IPS DF 6.9 (cell line): Measurements from ENCODE around the gene GRK5.

Experiments
- DNase-seq: peaks from one replicate; pipeline ENCODE4 v3.0.0-alpha.2; 2013; ENCODE audit warnings: low read depth, low spot score
- H3K27ac ChIP-seq: one replicate; pipeline ENCODE4 v1.5.1; 2013; ENCODE audit warnings: low read length, control low read depth
- H3K27me3 ChIP-seq: 2 replicates; pipeline ENCODE4 v1.6.1; 2013; ENCODE audit warnings: mild to moderate bottlenecking, low read length; ENCODE audit not compliant: control insufficient read depth, insufficient read depth
- H3K36me3 ChIP-seq: 2 replicates; pipeline ENCODE4 v1.6.1; 2013; ENCODE audit warnings: low read length; ENCODE audit not compliant: control insufficient read depth, insufficient read depth
- H3K4me1 ChIP-seq: 2 replicates; pipeline ENCODE4 v1.6.1; 2013; ENCODE audit warnings: low read length; ENCODE audit not compliant: control insufficient read depth, insufficient read depth
- H3K4me3 ChIP-seq: 2 replicates; pipeline ENCODE4 v1.5.1; 2013; ENCODE audit warnings: mild to moderate bottlenecking, low read length
- H3K9me3 ChIP-seq: 2 replicates; pipeline ENCODE4 v1.6.1; 2013; ENCODE audit warnings: low read length, inconsistent platforms; ENCODE audit not compliant: control insufficient read depth, insufficient read depth
- WGBS: extraction: QIAGEN DNeasy Blood & Tissue Kit; methylation state at CpG from one replicate; pipeline ENCODE4 v1.1.7; 2013; ENCODE audit warnings: mixed read lengths, missing lambda C conversion rate; ENCODE audit not compliant: insufficient read length, insufficient coverage; 5-methylcytosine and 5-hydroxymethylcytosine counted together

GRK5 gene

DNA sequence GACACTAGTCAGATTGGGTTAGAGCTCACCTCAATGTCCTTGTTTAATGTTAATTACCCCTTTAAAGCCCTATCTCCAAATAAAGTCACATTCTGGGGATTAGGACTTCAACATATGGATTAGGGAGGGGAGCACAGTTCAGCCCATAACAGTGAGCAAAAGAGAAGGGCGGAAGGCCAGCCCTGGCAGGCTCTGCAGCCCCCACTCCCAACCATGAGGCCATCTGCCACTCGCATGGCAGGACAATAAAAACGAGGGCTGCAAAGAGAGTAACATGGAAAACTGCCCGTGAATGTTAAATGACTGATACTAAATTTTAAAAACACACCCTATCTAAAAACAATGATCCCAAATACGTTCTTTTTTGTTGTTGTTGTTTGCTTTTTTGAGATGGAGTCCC lies 296.4 kb downstream of the GRK5 start:
- H3K36me3 ChIP-seq: no peaks in the 10 kb centered on the region
- H3K4me3 ChIP-seq: no peak overlapping the region
- 0 out of 2 replicates have a peak, but pooled peaks cover 1% of the 10 kb centered on the region for H3K4me1 ChIP-seq
- no peak overlapping the region for H3K27ac ChIP-seq
- no CpG with 5 or more reads among the region's 5 CpGs for WGBS
- no peaks in the 10 kb centered on the region for H3K9me3 ChIP-seq
- H3K27me3 ChIP-seq: no peaks in the 10 kb centered on the region
- no peak for DNase-seq

- H3K27ac ChIP-seq: no peak overlapping the region
- no peak overlapping the region for H3K4me3 ChIP-seq
- no peaks in the 10 kb centered on the region for H3K27me3 ChIP-seq
- H3K4me1 ChIP-seq: 0 out of 2 replicates have a peak, but pooled peaks cover 1% of the 10 kb centered on the region
- no peak for DNase-seq
- no CpG with 5 or more reads among the region's 10 CpGs for WGBS
- H3K9me3 ChIP-seq: no peaks in the 10 kb centered on the region
- H3K36me3 ChIP-seq: no peaks in the 10 kb centered on the region
These were observed 297.3 kb downstream of the GRK5 start for GRCh38 chr10:119504651-119505050.

DNA sequence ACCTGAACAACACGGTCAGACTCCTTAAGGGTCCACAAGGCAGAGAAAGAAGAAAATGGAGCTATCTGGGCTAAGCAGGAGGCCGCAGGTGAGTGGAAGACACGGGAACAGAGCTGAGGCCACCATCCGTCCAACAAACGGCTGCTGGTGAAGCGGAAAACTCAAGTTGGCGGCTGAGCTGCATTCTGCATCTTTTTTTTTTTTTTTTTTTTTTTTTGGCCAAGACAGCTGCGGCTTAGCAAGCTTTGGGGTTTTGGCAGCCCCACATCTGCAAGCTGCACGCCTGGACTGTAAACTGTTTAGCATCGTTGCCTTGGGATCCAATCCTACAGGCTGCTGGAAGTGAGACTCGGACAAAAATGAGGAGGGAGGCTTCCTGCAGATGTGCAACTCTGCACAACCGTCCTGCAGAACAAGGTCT lies 297.8 kb downstream of the GRK5 start:
- no peaks in the 10 kb centered on the region for H3K27me3 ChIP-seq
- H3K27ac ChIP-seq: no peak overlapping the region
- no peaks in the 10 kb centered on the region for H3K36me3 ChIP-seq
- H3K4me1 ChIP-seq: 0 out of 2 replicates have a peak, but pooled peaks cover 1% of the 10 kb centered on the region
- no peak overlapping the region for H3K4me3 ChIP-seq
- no peaks in the 10 kb centered on the region for H3K9me3 ChIP-seq
- DNase-seq: no peak
- WGBS: no CpG with 5 or more reads among the region's 12 CpGs
